HG03280 (cell line): ENCODE measurements around the gene GSTO2.
A peak's percentile ranks its signal among the peaks of the same experiment; 100 is the strongest.
"Not testable (repeated sequence)": the region's sequence is repeated elsewhere in the genome, so short reads cannot be mapped to it uniquely, and the experiment has no call there.

ENCODE experiments used
- ATAC-seq: cut with Tn5 transposase; IDR thresholded peaks from one replicate; pipeline ENCODE4 v1.9.1; 2021; ENCODE audit warnings: mild to moderate bottlenecking, moderate library complexity; ENCODE audit not compliant: unreplicated experiment

GSTO2 gene

GRCh38 chr10:104268713-104269645 is at the start of gene GSTO2:
Gene GSTO2, plus strand, starts transcription at chr10:104269184. Its CDS starts 5,732 bp downstream, at chr10:104274916.
- peak; percentile 99 for ATAC-seq

GRCh38 chr10:104220522-104220921 is 48.5 kb upstream of the GSTO2 start:
- no peak for ATAC-seq

- ATAC-seq: no peak
These were observed 45.7 kb upstream of the GSTO2 start for GRCh38 chr10:104223304-104223703.

GRCh38 chr10:104230490-104230889 is 38.5 kb upstream of the GSTO2 start:
- ATAC-seq: no peak

GRCh38 chr10:104231784-104232612 is 37.0 kb upstream of the GSTO2 start, which contains the start of gene CFAP43:
Gene CFAP43, minus strand, starts transcription at chr10:104232364. Its CDS starts 118 bp downstream, at chr10:104232246.
- peak; percentile 100 for ATAC-seq

- ATAC-seq: peak; percentile 10
These were observed 36.3 kb upstream of the GSTO2 start for GRCh38 chr10:104232613-104233102.

- no peak for ATAC-seq
These were observed 35.2 kb upstream of the GSTO2 start for GRCh38 chr10:104233817-104234216.

GRCh38 chr10:104234934-104235333 is 34.0 kb upstream of the GSTO2 start:
- no peak for ATAC-seq

GRCh38 chr10:104235801-104236200 is 33.2 kb upstream of the GSTO2 start:
- ATAC-seq: no peak

GRCh38 chr10:104240078-104240477 is 28.9 kb upstream of the GSTO2 start:
- no peak for ATAC-seq

- no peak for ATAC-seq
These were observed 26.4 kb upstream of the GSTO2 start for GRCh38 chr10:104242545-104242944.

- ATAC-seq: not testable (repeated sequence)
These were observed 26.0 kb upstream of the GSTO2 start for GRCh38 chr10:104243009-104243408.

GRCh38 chr10:104243512-104243911 is 25.5 kb upstream of the GSTO2 start:
- no peak for ATAC-seq

- ATAC-seq: no peak
These were observed 23.8 kb upstream of the GSTO2 start for GRCh38 chr10:104245066-104245632.

- no peak for ATAC-seq
These were observed 22.0 kb upstream of the GSTO2 start for GRCh38 chr10:104246976-104247375.

GRCh38 chr10:104247513-104248146 is 21.4 kb upstream of the GSTO2 start:
- no peak for ATAC-seq

GRCh38 chr10:104248931-104249330 is 20.1 kb upstream of the GSTO2 start:
- not testable (repeated sequence) for ATAC-seq

GRCh38 chr10:104250371-104250770 is 18.6 kb upstream of the GSTO2 start:
- ATAC-seq: no peak

- ATAC-seq: no peak
These were observed 17.5 kb upstream of the GSTO2 start for GRCh38 chr10:104251443-104251842.

GRCh38 chr10:104252368-104252767 is 16.6 kb upstream of the GSTO2 start:
- no peak for ATAC-seq
